NCI-H2081 (cell line): ENCODE results near the gene MICALL2.

ENCODE experiments used
- DNase-seq, 2 experiments: peaks; one replicate each; lab custom pipeline; 2025; lab: John Stamatoyannopoulos, UW

MICALL2 gene

DNA sequence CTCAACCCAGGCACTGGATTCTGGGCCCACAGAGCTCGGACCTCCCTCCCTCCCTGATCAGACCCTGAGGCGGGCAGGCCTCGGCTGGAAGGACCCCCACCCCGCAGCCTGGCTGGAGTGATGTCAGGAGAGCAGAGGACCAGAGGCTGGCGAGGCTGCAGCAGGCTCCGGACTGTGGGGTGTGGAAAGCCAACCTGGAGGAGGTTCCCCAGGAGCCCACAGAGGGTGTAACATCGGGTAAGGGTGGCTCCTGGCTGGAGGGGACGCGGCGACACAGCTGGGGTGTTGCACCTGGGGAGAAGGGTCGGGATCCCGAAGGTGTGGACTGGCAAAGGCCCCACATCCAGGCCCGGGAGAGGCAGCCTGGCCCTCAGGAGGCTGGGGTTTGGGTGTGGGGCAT lies 8.9 kb upstream of the MICALL2 start:
- no peak for DNase-seq

DNA sequence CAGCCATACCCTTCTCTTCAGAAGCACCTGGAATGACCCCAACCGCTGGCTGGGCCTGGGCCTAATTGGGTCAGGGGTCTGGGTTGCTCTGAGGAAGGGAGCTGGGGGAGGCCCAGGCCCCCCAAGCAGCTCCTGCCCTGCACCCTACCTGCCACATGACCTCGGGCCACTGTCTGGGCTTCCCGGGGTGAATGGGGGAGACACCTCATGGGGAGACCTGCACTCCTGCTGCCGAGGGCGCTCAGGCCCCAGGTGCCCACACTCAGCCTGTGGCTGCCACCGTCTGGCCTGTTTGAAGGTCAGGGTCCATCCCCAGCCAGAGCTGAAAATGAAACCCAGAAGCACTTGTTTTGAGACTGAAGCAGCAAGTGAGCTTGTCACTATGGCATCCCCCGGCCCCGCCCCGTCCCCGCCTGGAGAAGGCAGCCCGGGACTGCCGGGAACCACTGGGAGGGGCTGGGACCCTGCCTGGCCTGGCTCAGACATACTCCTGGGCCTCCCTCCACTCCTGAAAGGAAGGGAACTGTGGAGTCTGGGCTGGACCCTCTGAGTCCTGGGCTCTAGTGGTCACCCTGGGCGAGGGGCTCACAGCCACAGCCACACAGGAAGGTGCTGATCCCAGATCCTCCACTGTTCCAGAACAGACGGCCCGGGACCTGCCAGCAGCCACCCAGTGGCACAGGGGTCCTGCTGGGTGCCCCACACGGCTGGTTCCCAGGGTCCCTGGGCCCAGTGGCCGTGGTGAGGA lies 7.4 kb upstream of the MICALL2 start:
- no peak for DNase-seq

DNA sequence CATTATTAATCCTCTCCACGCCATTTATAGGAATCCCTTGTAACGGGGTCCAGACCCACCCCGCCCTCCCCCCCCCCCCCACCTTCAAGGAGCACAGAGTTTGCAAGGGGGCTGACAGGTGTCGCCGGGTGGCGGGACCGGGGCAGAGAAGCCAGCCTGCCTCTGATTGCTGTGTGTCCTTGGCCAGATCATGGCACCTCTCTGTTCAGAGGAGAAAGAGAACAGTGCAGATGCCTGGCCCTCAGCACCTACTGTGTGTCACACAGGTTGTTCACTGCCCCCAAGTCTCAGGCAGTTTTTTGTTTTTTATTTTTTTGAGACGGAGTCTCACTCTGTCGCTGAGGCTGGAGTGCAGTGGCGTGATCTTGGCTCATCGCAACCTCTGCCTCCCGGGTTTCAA lies 5.4 kb upstream of the MICALL2 start:
- DNase-seq: no peak

DNA sequence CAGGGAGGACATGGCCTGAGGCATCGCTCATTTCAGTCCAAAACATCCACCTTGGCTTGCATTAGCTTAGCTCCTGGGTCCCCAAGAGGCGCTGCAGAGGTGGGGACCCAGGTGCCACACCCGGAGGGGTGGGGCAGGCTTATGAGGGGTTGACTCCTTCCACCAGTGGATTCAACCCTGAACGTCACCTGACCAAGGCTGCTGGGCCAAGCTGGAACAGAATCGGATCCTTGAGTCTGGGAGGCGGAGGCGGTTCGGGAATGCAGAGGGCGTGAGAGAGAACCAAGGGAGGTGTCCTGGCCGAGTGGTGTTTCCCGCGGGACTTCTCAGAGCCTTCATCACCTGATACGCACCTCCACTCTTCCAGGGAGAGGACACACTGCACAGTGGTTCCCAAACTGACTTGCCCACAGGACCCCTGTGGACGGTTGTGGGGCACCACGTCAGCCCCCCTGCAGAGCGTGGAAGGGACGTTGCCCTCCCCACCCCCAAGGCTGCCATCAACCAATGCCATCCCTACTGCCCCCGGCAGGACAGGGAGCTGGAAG lies 4.5 kb upstream of the MICALL2 start:
- no peak for DNase-seq

GRCh38 chr7:1461646-1462375 lies 2.5 kb upstream of the MICALL2 start:
- no peak for DNase-seq

DNA sequence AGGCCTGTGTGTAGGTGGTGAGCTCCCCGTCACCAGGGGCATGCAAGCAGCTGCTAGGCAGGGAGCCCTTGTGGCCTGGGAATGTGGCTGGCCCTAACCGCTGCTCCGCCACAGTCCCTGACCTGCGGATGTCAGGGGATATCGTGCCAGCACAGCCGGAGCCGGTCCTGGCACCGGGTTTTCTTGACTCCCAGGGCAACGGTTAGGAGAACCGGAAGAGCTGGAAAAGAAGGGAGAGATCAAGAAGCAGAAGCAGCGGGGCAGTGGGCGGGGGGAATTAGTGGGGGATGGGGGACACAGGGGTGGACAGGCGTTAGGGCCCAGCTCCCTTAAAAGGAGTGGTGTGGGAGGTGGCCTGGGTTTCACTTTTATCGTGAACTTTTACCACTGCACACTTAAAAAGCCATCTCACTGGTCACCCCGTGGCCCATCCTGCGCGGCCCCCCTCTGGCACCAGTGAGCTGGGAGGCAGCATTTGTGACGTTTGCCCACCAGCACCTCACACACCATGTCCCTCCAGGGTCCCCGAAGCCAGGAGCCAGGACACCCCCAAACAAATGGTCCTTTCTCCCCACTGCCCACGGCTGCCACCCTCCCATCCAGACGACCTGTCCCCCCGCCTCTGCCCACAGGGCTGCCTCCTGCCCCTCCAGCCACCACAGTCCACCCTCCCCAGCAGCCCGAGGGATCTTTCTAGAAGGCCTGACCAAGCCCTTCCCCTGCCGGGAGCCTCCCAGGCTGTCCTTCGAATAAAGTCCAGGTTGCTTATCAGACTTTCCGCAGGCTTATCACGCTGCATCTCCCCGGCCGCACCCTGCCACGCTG lies 1.8 kb upstream of the MICALL2 start:
- no peak for DNase-seq

DNA sequence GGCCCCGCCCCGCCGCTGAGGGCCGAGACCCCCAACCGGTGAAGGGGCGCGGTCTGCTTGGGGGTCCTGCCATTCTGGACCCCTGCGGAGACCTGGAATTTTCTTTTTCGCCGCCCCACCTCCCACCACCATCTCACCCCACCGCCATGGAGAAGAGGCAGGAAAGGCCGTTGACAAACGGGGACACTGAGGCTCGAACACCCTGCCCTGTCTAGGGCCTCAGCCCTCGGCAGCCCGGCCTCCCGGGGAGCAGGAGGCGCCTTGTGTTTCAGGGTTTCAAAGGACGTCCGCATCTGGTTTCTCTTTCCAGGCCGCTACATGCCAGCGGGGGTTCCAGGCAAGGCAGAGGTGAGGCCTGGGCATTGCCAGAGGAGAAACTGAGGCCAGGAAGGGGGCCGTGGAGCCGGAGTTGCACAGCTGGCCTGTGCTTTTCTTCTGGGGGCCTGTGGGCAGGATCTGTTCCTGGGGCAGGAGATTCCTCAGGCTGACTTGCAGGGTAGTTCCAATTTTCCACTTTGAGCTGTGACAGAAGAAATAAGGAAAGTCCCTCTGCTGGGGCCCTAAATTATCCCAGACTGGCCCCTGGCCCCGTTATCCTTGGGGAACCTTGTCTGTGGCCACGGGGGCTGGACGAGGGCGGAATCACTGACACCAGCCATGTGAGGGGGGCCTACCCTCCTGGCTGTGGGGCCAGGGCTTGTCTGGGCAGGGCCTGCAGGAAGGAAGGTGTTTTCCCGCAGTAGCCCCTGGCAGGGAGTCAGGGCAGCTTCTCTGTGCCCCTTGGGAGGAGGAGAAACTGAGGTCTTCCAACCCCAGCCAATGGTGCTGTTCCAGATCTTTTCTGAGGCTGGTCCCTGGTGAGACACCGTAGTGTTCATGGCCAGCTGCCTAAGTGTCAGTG lies 900 bp upstream of the MICALL2 start:
- DNase-seq: no peak

DNA sequence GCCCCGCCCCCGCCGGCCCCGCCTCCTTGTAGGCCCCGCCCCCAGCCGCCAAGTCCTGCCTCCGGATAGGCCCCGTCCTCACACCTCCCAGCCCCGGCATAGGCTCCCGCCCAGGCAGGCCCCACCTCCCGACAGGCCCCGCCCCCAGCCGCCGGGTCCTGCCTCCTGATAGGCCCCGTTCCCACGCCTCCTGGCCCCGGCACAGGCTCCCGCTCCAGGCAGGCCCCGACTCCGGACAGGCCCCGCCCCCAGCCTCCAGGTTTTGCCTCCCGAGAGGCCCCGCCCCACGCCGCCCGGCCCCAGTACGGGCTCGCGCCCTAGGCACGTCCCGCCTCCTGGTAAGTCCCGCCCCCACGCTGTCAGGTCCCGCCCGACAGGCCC lies 232 bp upstream of the MICALL2 start:
- peak; percentile 93 to 99 for DNase-seq

DNA sequence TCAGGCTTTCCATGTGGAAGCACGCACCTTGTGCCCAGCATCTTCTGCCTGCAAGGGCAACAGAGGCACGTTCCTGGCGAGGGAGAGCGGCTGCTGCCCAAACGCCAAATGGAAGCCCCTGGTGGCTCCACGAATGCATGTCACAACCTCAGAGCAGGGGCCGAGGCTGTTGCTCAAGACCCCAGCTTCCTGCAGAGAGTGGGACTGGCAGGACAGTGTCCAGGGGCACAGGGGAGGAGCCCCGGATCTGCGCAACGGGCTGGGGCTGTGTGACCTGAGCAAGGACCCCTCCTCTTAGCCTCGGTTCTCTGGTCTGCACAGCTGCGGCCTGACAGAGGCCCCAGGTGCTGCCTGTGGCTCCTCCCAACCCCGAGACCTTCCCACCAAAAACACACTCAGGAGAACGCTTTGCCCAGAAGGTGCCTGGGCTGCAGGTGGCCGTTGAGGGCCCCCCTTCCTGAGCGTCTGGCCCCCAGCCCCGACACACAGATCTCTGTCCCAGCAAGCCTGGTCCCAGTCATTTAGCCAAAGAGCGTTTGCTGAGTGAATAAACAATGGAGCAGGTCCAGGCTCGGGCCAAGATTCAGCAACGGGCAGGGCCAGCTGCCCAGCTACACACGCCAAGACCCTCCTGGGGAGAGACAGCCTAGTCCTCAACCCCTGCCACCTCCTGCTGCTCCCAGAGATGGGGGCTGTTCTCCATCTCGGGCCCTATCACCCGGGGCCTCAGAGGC lies 1.2 kb downstream of the MICALL2 start:
- no peak for DNase-seq

DNA sequence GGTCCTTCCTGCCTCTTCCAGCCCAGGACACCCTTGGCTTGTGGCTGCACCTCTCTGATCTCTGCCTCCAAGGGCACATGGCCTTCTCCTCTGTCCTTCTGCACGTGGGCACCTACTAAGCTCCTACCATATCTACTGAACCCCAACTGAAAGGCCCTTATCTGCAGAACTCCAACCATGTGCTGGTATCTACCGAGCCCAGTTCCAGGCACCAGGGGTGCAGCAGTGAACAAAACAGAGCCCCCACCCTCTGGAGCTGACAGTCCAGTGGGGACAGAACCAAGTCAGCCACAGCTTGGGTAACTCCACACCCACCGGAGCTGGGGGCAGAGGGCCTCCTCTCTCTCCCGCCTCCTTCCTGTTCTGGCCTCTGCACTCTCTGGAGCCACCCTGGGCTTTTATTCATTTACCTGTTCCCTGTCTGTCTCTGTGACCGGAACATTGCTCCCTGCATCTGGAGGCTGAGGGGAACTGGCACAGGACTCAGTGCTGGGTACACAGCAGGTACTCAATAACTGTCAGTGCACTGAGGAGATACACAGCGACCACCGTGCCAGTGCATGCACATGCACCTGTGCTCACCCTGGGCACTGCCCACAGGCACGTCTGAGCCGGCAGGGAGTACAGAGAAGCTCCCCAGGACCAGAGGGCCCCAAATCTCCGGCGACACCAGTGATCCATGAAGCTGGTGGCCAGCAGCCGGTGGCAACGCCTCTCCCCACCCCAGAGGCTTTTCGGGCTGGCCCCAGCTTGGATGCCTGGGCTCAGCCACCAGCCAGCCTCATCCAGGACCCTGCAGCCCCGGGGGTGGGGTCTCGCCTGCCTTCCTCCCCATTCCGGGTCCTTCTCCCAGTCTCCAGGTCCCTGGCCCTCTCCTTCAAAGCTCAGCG lies 2.0 kb downstream of the MICALL2 start:
- DNase-seq: no peak

DNA sequence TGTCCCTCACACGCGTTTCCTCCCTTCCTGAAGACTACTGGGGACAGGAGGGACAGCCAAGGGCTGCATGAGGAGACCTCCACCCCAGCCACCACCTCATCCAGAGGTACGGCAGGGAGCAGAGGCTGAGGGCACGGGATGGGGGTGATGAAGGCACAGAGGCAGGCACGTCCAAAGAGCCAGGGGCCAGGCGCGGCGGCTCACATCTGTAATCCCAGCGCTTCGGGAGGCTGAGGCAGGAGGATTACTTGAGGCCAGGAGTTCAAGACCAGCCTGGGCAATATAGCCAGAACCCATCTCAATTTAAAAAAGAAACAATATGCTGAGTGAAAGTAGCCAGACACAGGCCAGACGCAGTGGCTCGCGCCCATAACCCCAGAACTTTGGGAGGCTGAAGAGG lies 3.3 kb downstream of the MICALL2 start:
- no peak for DNase-seq

- DNase-seq: peak; percentile 48 to 73
Measured at GRCh38 chr7:1455241-1455939, 3.9 kb downstream of the MICALL2 start.

DNA sequence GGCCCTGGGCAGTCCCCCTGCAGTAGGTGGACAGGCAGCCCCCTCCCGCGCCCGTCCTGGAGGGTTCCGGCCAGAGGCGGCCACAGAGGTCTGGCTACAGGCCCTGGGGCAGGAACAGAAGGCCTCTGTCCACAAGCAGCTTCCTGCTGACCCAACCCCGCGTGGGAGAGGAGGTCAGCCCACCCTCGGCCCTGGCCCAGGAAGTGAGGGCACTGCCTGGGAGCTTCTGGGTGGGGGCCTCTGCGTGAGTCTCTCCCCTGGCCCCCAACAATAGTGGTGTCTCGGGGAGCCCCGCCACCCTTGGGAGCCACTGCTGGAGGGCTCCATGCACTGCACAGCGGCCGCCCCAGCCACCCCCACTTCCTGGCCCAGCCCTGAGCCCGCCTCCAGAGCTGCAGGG lies 4.7 kb downstream of the MICALL2 start:
- no peak for DNase-seq

DNA sequence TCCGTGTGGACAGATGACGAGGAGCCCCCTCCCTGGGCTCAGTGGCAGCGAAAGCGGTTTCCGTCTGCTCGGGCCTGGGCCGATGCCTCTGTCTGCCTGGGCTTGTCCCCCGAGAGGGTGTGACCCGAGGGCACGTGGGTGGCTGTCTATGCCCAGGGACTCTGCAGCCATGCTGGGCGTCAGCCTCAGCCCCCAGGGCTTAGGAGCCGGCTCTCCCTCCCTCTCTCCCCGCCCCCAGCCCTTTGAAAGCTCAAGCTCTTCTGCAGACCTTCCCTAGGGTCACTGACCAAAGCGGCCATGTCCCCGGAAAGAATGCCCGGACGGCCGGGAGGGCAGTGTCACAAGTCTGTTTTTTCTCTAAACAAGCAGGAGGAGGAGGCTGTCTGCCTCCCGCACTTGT lies 7.1 kb downstream of the MICALL2 start:
- no peak for DNase-seq

- DNase-seq: no peak
Measured at GRCh38 chr7:1450987-1451386, 8.3 kb downstream of the MICALL2 start.

GRCh38 chr7:1450431-1450830 lies 8.8 kb downstream of the MICALL2 start:
- no peak for DNase-seq

DNA sequence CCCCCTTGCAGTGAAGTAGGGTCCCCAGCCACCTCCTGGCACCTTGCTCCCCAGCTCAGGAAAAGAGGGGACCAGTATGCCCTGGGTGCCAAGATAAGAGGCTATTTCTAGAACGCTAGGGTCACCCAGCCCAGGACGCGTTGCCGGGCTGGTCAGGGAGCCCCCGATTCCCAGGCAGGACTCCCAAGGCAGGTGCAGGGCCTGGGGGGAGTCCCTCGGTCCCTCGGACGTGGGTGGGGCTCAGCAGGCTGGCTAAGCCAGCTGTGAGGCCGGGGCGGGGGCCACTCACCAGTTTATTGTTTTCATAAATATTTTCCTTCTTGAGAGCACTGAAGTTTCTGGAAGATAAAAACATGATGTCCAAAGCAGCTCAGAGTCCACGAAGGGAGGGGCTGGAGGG lies 9.3 kb downstream of the MICALL2 start:
- DNase-seq: no peak

- DNase-seq: no peak
Measured at GRCh38 chr7:1449501-1449900, 9.8 kb downstream of the MICALL2 start.

DNA sequence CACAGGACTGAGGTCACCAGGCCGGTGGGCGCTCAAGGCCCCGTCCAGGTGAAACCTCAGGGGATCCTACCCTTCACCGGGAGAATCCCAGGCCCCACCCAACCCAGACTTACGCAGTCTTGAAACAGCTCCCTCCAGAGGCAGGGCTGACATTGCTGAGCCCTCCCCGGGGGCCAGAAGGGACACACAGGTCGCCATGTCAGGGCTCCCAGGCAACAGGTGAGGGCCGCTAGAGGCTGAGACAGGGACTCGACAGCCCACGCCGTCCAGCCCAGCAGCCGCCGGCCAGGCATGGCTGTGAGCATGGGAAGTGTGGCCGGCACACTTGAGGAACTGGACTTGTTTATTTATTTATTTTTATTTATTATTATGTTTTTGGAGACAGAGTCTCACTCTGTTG lies 10.3 kb downstream of the MICALL2 start:
- no peak for DNase-seq
